ENCODE data around the gene LMO7.

The LMO7 gene

DNA sequence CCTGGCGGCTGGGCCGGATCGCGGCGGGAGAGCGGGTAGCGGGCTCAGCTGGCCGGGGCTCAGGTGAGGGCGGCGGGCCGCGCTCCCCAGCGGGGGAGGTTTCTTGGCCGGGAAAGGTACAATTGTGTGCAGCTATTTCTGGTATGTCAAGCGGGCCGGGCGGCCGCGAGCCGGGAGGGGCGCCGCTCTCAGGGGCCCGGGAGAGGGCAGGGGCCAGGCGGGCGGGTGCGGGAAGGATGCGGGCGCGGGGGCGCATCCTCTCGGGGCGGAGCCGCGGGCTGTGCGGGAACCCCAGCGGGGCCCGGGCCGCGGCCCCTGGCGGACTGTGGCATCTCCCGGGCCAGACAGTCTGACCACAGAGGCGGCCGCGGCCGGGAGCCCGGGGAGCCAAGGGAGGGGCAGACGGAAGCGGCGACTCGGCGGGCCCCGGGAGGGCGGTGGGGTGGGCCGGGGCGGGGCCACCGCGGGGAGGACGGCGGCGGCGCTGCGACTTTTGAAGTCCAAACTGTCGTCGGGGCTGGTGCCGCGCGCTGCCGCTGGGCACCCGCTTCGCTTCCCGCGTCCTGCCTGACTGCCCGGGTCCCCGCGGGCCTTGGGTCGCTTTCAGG, at the start of gene LMO7:
LMO7 (plus strand) TSS at position 503 of the 608 bp plus-strand sequence. CDS start 328 bp downstream, outside the sequence.
- DNase-seq = peak; percentile 22 to 46

DNA sequence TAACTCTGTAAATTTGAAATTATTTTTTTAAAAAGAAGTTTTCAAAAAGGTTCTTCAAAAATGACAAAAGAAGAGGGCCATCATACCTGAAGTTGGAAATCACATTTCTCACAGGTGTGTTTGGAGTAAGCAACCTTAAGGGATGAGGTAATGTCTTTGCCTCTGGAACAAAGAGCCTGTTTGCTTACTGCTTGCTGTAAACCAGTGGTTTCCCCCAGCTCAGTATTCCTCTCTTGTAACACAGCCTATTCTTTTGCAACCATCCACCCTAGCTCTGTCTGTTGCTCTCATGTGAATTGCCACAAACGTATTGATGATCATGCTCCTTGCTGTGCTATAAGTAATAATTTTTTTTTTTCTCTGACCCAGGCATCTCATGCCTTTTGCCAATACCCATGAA, 48.5 kb upstream of the LMO7 start:
- DNase-seq = no peak

DNA sequence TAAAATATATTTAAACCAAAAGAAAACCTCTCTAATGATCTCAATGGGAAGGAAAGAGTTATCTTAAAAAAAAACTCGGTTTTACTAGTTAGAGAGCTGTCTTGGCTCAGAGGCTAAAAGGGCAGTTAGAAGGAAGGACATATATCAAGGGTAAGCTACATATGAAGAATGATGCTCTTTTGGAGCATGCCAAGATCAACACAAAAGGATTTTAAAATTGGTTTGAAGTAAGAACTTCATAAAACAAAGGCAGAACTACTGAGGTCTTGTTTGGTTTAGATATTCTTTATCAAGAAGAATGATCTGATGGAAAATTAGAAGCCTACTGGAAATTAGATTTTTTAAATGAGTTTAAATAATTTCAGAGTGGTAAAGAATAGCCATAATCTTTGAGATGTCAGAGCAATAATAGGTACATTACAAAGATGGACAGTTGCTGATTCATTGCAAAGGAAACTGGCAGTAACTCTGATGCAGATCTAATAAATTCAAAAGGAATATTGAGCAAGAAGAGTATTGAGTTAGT, 39.4 kb upstream of the LMO7 start:
- no peak for DNase-seq

DNA sequence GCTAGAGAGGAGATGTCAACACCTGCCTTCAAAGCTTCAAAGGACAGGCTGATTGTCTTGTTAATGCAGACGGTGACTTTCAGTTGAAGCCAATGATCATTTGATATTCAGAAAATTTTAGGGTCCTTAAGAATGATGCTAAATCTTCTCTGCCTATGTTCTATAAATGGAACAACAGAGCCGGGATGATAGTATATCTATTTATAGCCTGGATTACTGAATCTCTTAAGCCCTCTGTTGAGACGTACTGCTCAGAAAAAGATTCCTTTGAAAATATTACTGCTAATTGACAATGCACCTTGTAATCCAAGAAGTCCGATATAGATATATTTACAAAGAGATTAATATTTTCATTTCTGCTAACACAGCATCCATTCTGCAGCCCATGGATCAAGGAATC, 35.8 kb upstream of the LMO7 start:
- no peak for DNase-seq

DNA sequence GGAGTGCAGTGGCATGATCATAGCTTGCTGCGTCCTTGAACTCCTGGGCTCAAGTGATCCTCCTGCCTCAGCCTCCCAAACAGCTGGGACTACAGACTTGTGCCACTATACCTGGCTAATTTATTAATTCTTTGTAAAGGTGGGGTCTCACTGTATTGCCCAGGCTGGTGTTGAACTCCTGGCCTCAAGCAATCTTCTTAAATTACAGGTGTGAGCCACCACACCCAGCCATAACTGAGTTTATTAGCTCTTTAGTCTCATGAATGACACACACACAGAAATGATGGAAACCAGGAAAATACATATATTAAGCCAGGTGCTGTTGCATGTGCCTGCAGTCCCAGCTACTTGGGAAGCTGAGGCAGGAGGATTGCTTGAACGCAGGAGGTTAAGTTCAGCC, 33.1 kb upstream of the LMO7 start:
- no peak for DNase-seq

DNA sequence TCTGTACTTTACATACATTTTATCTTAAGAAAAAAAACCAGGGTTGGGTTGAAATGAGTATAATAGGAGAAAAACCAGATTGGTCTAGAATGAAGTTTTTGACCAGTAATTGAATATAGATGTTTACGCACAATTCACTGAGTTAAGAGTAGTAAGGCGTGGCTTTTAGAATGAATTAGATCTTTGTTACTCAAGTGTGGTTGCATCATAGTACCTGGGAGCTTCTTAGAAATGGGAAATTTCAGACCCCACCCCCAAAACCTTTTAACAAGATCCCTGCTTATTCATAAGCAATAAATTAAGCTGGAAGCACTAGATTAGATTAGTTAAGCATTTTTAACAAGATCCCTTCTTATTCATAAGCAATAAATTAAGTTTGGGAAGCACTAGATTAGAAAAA, 28.7 kb upstream of the LMO7 start:
- no peak for DNase-seq

DNA sequence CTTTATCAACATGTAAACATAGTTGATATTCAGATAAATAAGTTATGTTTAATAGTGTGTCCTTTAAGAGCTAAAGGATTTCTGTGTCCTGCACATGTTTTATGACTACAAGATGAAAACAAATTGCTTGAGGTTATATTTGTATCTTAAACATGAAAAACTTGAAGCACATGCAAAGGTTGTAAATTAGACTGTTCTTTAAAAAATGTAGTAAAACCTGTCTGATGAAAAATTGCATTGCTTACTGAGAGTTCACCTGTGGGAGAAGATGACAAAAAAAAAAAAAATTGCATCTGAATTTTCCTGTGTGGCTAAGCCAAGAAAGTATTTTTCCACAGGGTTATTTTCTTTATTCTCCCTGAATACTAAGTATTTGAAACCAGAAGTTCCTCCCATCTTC, 25.7 kb upstream of the LMO7 start:
- DNase-seq = no peak

DNA sequence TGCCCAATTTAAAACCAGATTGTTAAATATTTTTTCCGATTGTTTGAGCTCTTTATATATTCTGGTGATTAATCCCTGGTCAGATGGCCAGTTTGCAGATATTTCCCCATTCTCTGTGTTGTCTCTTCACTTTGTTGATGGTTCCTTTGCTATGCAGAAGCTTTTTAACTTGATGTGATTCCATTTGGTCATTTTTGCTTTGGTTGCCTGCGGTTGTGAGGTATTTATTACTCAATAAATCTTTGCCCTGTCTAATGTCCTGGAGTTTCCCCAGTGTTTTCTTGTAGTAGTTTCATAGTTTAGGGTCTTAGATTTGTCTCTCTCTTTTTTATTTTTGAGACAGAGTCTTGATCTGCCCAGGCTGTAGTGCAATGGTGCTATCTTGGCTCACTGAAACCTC, 23.8 kb upstream of the LMO7 start:
- DNase-seq = no peak

DNA sequence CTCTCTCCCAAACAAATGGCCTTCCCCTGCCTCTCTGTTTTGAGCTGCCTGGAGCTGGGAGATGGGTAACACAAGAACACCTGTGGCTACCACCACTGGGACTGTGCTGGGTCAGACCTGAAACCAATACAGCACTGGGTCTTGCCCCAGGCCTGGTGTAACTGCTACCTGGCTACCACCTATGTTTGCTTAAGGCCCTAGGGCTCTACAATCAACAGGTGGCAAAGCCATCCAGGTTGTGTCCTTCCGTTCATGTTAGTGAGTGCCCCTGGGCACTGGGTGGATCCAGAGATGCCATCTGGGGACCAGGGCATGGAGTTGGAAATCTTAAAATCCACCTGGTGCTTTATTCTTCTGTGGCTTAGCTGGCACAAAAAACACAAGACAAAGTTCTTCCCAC, 18.9 kb upstream of the LMO7 start:
- DNase-seq = no peak

DNA sequence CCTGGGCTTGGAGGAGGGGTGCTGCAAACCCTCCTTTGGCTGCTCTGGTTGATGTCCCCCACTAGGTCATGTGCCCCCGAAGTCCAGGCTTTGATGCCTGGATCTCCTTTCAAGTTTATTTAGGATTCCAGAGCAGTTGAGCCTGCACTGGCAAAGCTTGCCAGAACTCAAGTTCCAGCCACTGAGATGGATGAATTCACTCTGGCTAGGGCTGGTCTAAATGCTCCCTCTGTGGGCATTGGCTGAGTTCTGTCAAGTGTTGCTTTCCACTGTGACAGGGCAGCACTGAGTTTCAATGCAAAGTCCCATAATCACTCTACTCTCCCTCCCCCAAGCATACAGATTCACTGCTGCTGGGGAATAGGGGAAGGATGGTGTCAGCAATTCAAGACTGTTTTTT, 17.8 kb upstream of the LMO7 start:
- DNase-seq = no peak

DNA sequence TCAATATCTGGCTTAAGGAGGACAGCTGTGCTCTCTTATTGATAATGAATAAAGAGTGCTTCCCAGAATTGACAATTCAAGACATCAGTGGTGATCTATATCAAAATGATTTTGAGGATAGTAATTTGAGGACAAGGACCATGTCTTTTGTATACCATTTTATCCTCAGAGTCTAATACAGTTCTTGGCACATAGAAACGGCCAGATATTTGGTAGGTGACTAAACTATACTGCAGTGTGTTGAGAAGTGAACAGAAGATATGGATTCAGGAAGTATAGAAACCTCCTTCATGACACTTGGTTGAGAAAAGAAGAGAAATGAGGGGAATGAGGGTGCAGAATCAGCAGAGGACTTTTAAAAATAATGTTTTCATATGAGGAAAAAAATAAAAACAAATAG, 16.1 kb upstream of the LMO7 start:
- DNase-seq = no peak

DNA sequence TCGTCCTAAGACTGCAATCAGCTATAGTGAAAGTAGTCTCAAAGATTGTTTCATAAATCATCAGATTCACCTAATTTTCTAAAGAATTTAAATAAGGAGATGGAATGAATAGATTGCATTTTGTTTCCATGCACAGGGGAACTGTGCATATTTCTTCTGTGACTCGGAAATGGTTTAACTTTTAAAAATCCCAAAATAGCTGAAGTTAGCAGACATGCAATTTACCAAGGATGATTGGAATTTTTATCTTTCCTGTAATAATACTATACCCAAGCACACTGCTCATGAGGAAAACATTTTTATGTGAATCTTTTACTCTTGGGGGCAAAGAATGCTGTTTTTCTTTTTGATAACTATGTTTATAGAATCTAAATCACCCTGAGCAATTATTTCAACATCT, 15.0 kb upstream of the LMO7 start:
- no peak for DNase-seq

DNA sequence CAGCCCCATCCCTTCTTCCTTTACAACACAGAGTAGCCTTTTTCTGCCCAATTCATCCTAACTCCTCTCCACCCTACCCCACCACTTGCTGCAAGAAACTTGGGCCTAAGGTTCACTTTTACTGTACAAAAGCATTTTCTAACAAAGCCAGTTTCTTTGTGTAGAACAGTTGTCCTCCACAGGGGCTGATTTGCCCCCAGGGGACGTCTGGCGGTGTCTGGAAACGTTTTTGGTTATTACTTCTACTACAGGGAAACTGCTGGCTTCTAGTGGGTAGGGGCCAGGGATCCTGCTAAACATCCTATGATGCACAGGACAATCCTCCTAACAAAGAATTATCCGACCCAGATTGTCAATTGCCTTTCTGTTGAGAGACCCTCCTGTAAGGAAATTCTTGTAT, 7.3 kb upstream of the LMO7 start:
- DNase-seq = no peak

DNA sequence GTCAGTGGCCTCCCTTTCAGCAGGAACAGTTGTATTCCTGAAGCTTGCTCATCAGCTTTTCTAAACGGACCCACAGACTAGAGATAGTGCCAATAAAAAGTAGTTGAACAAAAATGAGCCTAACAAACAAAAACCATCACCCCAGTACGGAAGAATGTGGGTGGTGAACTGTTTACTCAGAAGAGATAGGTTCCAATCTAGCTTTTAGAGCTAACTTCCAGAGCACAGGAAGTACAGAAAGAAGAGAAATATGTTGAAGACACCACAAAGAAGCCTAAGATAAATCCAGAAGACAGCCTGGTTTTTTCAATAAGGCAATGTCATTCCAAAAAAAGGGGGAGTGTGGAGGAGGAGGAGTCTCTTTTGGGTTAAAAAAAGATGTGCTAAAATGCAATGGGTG, 2.8 kb upstream of the LMO7 start:
- no peak for DNase-seq

DNA sequence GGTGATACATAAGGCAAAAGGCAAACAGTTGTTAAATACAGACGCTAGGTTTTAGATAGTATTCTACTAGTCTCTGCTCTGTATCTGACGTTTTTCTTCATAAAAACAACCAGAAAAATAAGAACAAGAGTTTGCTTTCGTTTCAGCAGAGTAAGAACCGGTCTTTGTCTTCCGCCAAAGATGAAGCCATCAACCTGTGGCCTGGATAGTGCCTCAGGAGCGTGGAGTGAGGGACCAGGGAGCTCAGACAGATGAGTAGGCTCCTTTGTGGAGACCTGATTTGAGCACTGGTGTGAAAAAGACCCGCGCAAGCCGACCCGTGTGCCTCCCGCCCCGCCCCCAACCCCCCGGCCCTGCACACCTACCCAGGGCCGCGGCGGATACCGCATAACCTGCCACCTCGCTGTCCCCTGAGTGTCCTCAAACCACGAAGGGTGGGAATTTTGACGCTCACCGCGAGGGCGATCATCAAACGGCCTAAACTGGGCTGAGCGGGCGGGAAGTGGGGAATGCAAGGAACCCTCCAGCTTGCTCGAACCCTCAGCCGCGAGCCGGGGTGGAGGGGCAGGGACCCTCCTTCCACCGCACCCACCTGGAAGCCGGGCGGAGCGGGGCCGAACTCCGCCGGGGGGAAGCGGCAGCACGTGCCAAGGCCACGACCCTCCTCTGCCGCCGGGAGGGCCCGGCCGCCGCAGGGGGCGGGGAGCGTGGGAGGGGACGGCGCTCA, 866 bp upstream of the LMO7 start:
- no peak for DNase-seq

DNA sequence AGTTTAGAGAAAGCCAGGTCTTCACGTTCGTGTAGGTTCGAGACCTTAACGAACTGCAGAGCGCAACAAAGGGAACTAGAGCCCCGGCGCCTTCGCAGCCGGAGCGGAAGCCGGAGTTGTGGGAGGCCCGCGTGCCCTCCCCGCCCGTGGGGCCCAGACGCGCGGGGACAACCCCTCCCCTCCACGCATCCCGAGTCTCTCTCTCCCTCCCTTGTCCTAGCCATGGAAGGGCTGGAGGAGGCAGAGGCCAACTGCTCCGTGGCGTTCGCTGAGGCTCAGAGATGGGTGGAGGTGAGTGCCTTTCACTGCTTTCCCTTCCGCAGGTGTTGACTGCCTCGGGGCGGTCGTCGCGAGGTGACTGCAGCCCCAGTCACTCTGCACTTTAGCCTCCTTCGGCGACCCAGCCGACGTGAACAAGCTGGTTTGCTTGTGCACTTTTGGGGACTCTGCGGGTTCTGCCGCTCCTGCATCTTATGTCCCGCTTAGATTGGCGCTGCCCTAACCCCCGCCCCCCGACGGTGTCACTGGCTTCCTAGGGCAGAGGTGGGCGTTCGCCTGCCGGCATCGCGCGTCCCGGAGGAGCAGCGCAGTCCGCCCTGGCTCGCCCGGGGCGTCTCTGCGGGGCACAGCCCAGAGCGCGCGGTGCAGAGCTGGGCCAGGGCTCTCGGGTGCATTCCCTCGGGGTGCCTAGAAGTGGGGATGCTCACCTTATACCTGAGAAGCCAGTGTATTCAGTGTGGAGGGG, 478 bp downstream of the LMO7 start:
- DNase-seq = peak; percentile 40 to 48

DNA sequence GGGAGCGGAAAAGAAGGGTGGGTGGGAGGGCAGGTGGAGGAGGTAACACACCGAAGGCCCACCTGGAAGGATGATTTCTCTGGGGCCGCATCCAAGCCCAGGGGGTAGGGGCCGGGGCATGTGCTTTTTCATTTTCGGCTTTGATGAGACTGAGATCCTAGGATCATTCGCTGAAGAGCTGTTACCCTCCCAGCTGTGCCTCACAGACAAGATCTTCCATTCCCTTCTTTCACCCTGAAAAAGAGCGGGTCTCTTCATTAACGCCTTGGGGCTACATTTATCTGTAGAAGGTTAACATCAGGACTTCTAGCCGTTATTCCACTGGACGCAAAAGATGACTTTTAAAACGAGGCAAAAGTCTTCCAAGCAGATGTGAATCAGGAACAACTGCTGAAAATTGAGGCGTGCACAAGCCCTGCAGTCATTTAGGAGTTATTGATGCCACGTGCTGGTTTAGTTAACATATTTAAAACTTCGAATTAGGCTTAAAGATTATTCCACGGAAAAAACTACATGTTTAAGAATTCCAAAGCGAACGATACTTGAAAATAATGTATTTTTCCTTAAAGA, 1.1 kb downstream of the LMO7 start:
- no peak for DNase-seq

DNA sequence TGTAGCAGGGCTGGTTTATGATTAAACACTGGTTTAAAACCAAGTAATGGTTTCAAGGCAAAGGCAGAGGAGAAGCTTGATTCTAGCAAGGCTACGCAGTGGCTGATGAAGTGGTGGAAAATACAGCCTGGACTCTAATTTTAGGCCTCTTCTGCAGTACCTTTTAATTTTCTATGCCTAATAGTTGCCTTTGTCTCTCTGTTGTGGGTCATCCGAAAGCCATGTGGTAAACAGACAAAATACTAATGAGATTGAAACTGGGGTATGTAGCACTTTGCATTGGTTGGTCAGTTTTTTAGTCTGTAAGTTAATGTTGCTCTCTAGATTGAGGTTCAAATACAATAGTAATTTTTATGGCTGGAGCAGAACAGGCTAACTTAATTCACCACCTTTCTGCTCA, 3.3 kb downstream of the LMO7 start:
- no peak for DNase-seq

DNA sequence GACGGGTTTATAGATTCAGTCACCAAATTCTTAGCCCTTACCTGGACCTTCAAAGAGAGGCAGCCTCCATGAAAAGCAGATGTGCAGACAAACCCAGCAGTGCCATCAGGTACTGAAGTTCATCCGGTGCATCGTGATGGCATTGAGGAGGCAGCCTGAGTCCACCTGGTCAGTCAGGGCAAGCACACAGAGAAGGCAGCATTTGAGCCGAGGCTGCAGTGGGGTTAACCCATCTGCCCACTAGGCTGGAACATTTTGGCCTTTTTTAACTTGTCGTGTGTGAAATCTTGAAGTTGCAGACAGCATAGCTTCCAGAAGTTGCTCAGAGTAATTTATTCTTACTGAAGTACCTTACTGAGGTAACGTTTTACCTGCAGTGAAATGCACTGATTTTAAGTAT, 4.9 kb downstream of the LMO7 start:
- no peak for DNase-seq

DNA sequence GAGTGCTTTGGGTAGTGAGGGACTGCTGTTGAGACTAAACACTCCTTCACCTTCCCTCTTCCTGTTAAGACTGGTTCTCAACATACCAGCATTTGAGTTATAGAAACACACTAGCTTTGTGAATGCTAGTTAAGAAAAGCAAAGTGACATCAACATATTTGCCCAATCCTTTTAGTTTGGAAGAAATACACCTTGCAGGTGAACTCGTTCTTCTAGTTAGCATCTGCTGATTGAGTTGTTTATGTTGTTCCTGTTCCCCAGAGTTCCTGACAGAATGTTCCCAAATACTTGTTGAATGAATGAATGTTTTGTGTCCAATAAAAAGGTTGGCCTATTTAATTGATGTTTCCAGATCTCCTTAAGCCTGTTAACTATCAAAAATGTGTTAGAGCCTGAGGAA, 7.1 kb downstream of the LMO7 start:
- no peak for DNase-seq

DNA sequence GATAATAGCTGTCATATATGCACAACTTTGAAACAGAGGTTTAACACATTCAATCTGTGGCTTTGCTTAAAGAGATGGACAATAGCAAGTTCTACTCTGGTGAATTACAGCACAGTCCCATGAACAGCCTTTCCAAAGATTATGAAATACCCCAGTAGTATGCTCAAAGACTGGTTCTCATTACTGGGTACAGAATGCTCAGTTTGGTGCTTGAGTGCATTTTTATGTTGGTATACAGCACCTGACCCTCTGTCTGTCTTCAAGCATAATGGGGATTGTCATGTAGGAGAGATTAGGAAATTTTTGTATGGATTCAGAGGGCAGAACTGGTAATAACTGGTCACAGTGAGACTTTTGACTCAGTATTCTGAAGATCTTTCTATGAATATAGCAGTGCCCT, 7.6 kb downstream of the LMO7 start:
- no peak for DNase-seq

DNA sequence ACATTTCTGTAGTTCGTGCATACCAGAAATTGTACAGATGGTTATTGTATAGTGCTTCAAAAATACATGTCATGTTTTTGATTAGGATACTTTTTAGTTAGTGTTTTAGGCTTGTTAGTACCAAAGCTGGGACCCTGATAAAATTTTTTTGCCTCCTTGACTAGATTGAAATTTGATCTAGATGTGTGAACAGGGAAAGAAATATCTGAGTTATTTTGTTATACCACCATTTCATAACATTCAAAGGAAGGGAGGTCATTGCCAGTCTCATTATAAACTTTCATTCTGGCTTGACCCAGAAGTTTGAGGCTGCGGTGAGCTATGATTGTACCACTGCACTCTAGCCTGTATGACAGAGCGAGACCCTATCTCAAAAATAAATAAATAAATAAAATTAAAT, 9.0 kb downstream of the LMO7 start:
- no peak for DNase-seq

DNA sequence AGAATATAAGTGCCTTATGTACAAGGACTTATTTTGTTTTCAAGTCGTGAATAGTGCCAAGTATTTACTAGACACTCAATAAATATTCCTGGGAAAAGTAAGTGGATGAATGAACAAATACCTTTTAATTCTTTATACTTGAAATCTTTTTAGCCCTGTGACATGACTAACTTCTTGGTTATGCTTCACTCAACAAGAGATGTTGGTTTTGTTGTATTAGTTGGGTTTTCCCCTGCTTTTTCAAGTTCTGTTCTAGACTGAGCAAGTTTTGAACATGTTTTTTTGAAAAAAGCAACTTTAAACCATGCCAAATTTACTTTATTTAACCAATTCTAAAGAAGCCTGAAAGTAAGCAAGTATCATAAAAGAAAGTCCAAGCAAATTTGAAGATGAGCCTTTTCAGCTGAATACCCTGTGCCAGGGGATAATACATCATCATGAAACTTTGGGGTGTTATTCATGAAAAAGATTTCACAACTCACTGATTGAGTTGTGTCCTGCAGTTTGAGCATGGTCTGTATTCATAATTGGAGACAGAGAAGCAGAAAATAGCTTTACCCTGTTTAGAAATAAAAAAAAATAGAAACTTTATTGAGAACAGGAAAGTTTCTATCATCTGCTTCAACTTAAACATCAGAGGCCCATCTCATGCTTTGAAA, 11.1 kb downstream of the LMO7 start:
- DNase-seq = no peak
